Measurements from ENCODE around the gene LSM6. TPM values are rescaled to one million over a fixed set of nuclear protein-coding genes. Genes with fewer than 3 reads are reported as not detected.

Gene LSM6
- total RNA-seq, 1 donor from 2014 or later = 24.2 TPM

DNA sequence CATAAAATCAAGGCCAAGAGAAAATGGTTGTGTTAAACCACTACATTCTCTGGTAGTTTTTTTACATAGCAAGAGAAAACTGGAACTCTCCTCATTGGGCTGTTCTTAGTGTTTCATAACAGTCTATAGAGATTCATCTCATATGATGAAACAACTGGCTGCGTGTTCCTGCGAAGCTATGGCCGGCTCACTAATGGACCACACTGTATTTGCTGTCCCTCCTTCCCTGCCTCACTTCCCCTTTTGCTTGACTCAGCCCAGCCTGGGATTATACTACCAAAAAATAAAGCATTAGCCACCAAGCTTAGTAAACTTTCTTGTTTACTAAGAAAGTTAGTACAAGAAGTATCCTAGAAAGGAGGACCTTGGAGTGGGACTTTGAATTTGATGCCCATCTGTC lies 31.6 kb upstream of the LSM6 start:
- DNase-seq (ENCODE audit: extremely low spot score, unreplicated experiment) = no peak
- H3K9me3 Mint-ChIP-seq (ENCODE audit: unreplicated experiment) = no peaks in the 10 kb centered on the region
- no peaks in the 10 kb centered on the region for H3K4me1 Mint-ChIP-seq (ENCODE audit: unreplicated experiment)
- H3K27me3 Mint-ChIP-seq (ENCODE audit: unreplicated experiment) = peaks cover 24% of the 10 kb centered on the region
- TF ChIP-seq, protein P1, sequence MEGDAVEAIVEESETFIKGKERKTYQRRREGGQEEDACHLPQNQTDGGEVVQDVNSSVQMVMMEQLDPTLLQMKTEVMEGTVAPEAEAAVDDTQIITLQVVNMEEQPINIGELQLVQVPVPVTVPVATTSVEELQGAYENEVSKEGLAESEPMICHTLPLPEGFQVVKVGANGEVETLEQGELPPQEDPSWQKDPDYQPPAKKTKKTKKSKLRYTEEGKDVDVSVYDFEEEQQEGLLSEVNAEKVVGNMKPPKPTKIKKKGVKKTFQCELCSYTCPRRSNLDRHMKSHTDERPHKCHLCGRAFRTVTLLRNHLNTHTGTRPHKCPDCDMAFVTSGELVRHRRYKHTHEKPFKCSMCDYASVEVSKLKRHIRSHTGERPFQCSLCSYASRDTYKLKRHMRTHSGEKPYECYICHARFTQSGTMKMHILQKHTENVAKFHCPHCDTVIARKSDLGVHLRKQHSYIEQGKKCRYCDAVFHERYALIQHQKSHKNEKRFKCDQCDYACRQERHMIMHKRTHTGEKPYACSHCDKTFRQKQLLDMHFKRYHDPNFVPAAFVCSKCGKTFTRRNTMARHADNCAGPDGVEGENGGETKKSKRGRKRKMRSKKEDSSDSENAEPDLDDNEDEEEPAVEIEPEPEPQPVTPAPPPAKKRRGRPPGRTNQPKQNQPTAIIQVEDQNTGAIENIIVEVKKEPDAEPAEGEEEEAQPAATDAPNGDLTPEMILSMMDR (IDR thresholded peaks at IDR 0.05) = no peak
- H3K36me3 Mint-ChIP-seq (ENCODE audit: unreplicated experiment) = no peaks in the 10 kb centered on the region
- H3K27ac Mint-ChIP-seq (ENCODE audit: unreplicated experiment) = no peak overlapping the region
- no peak overlapping the region for H3K4me3 Mint-ChIP-seq (ENCODE audit: unreplicated experiment)

DNA sequence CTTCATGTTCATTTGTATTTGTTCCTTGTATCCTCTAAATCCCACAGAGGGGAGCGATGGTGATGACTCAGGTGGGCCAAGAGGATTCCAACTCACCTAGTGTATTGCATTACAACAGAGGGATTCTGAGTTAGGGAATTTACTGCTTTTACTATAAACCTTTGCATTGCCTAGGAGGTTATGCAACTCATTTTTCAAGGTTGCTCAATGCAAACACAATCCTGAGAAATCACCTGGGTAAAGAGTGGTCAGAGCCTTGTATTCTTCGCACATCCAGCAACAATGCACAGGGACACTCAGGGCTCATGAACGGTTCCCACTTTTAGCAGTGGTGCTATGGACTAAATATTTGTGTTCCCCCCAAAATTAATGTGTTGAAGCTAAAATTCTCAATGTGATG lies 28.6 kb upstream of the LSM6 start:
- Mint-ChIP-seq H3K36me3 (ENCODE audit: unreplicated experiment) (no peaks in the 10 kb centered on the region), H3K4me1 (ENCODE audit: unreplicated experiment) (no peaks in the 10 kb centered on the region), H3K27ac (ENCODE audit: unreplicated experiment) (no peak overlapping the region), H3K4me3 (ENCODE audit: unreplicated experiment) (no peak overlapping the region), H3K27me3 (ENCODE audit: unreplicated experiment) (peaks cover 14% of the 10 kb centered on the region), H3K9me3 (ENCODE audit: unreplicated experiment) (no peaks in the 10 kb centered on the region)
- TF ChIP-seq, protein P1 (IDR thresholded peaks at IDR 0.05) = no peak
- no peak for DNase-seq (ENCODE audit: extremely low spot score, unreplicated experiment)

DNA sequence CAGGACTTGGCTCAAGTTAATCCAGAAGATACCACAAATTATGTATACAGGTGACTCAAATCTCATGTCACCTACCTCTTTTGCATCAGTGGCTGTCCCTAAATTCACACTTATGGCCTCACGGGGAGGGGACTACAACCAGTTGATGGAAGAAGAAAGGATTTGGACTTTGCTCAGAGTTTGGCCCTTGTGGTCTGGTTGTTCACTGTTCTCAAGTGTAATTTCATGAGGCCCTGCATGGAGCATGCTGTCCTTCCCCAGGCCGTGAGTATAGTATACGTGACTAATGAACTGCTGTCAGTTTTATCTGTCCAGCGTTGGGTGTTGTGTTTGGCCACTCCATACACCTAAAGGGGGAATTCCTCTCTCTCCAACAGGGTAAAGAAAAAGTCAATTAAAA lies 27.5 kb upstream of the LSM6 start:
- H3K27me3 Mint-ChIP-seq (ENCODE audit: unreplicated experiment) = peaks cover 14% of the 10 kb centered on the region
- TF ChIP-seq, protein P1 (IDR thresholded peaks at IDR 0.05) = no peak
- no peaks in the 10 kb centered on the region for H3K4me1 Mint-ChIP-seq (ENCODE audit: unreplicated experiment)
- no peaks in the 10 kb centered on the region for H3K36me3 Mint-ChIP-seq (ENCODE audit: unreplicated experiment)
- no peaks in the 10 kb centered on the region for H3K9me3 Mint-ChIP-seq (ENCODE audit: unreplicated experiment)
- no peak for DNase-seq (ENCODE audit: extremely low spot score, unreplicated experiment)
- no peak overlapping the region for H3K27ac Mint-ChIP-seq (ENCODE audit: unreplicated experiment)
- no peak overlapping the region for H3K4me3 Mint-ChIP-seq (ENCODE audit: unreplicated experiment)

DNA sequence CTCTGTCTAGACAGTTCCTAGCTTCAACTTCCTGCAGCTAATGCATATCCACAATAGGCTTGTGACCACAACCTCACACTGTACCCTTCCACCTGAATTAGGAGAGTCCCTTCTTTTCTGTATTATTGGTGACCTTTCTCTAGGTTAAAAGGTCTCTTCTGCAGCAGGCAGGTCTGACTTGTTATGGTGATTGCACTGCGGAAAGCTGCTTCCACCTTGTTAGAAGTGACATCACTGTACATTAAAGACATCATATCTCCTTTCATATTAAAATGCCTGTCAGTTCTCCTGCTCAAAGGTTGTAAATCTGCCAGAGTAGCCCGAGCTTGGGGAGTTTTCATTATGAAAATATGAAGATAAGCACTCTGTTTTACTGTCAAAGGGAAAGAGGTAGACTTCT lies 21.5 kb upstream of the LSM6 start:
- Mint-ChIP-seq H3K4me3 (ENCODE audit: unreplicated experiment) (no peak overlapping the region), H3K4me1 (ENCODE audit: unreplicated experiment) (no peaks in the 10 kb centered on the region), H3K27me3 (ENCODE audit: unreplicated experiment) (peaks cover 14% of the 10 kb centered on the region), H3K27ac (ENCODE audit: unreplicated experiment) (no peak overlapping the region), H3K36me3 (ENCODE audit: unreplicated experiment) (no peaks in the 10 kb centered on the region), H3K9me3 (ENCODE audit: unreplicated experiment) (peaks cover 6% of the 10 kb centered on the region)
- DNase-seq (ENCODE audit: extremely low spot score, unreplicated experiment) = no peak
- TF ChIP-seq, protein P1 (IDR thresholded peaks at IDR 0.05) = no peak

DNA sequence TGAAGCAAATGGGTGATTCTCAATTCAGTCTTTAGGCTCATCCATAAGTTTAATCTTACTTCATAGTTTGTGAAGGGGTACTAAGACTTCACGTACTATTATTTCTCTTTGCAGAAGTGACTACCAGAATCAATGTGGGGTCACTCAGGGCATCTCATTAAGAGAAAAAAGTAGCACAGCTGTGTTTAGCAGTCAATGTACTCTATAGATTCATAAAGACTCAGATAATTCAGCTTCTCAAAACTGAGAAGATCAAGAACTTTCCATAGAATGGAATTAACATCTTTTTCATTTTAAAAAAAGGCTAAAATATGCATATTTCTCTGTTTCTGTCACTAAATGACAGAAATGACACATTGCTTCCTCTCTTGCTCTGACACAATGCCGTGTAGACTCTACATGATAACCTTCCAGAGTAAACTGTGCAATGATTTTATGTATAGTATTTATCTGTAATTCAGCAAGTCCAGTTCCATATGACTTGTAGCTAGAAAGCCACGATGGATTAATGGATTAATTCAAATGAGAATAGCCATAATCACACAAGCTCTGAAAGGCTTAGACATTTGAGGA lies 20.3 kb upstream of the LSM6 start:
- H3K27me3 Mint-ChIP-seq (ENCODE audit: unreplicated experiment) = peaks cover 15% of the 10 kb centered on the region
- no peaks in the 10 kb centered on the region for H3K36me3 Mint-ChIP-seq (ENCODE audit: unreplicated experiment)
- H3K9me3 Mint-ChIP-seq (ENCODE audit: unreplicated experiment) = peaks cover 6% of the 10 kb centered on the region
- H3K4me3 Mint-ChIP-seq (ENCODE audit: unreplicated experiment) = no peak overlapping the region
- TF ChIP-seq, protein P1 (IDR thresholded peaks at IDR 0.05) = no peak
- no peak for DNase-seq (ENCODE audit: extremely low spot score, unreplicated experiment)
- no peaks in the 10 kb centered on the region for H3K4me1 Mint-ChIP-seq (ENCODE audit: unreplicated experiment)
- H3K27ac Mint-ChIP-seq (ENCODE audit: unreplicated experiment) = no peak overlapping the region
